A204.1 (cell line): ENCODE data around the gene NRG3.

Experiments used
- FAIRE-seq: peaks from 2 replicates; lab custom pipeline; 2012; peaks lifted over from hg19 to GRCh38; lab: Jason Lieb, UNC

Gene NRG3

GRCh38 chr10:82092111-82092510, 217.1 kb downstream of the NRG3 start:
- no peak for FAIRE-seq

GRCh38 chr10:82124713-82125112, 249.7 kb downstream of the NRG3 start:
- no peak for FAIRE-seq

DNA sequence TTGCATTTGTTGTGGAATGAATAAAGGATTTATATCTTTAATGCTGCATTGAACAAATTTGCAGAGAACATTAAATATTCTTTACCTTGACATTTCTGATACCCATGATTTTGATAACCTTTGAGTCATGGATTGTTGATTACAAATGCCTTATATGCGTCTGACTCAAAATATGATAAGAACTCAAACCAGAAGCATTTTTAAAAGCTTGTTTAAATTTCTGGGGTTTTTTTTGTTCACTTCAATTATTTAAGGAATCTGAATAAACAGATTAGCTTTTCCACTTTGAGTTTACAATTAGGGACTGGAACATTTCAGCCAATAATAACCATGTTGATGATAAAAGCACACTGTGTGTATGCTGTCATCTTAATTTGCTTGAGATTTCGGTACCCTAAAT, 253.5 kb downstream of the NRG3 start:
- no peak for FAIRE-seq

DNA sequence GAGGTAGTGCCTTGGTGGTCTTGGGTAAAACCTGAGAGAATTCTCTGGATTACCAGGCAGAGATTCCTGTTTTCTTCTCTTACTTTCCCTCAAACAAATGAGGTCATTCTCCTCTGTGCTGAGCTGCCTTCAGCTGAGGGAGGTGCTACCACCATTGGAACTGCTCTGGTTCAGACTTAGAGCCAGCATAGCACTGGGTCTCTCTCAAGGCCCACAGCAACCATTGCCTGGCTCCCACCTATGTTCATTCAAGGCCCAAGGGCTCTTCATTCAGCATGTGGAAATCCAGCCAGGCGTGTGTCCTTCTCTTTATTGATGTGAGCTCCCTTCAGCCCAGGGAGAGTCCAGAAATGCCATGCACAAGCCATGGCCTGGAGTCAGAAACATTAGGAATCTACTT, 261.1 kb downstream of the NRG3 start:
- no peak for FAIRE-seq

DNA sequence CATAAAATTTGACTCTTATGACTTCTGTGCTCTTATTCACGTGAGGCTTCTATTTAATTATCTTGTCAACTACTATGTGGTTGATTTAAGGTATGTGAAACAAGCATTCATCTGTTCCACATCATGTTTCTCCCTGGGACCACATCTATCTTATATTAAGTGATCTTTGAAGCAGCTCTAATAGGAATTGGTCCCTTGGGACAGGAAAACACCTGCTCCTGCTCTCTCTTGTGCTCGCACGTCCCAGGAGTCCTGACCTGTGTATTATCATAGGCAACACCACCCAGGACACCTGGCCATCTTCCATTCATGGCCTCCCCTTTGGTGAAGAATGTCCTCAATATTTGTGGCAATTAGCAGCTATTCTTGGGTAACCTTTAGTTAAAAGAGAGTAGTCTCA, 269.2 kb downstream of the NRG3 start:
- no peak for FAIRE-seq

DNA sequence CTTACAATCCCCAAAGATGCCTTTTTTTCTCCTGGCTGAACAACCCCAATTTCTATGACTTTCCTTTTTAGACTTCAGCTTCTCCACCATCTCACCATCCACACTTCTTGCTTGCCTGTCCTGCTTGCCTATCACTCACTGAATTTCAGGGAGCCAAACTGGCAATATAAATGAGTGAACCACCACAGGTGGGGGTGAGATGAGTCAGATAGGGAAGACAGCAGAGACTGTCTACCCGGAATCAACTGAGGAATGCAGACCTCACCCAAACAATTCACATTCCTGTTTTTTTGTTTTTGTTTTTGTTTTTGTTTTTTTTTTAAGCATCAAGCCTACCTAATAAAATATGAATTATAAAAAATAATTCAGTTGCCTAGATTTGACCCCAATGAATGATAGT, 273.8 kb downstream of the NRG3 start:
- no peak for FAIRE-seq

DNA sequence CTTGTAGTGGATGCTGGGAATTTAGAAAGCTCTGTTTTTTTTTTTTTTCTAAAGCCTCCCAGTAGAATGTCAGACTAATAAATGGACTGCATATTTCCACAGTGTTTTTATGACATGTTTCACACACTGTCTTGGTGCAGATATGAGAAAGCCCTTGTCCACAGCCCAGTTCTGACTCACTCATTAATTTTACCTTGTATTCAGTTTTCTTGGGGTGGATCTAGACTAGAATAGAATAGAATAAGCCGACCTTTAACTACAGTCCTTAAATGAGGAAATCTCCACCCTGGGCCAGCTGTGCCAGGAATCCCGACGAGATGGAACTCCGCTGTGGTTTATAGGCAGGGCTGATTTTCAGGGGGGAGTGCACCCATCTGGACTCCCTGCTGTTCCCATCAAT, 274.7 kb downstream of the NRG3 start:
- no peak for FAIRE-seq

GRCh38 chr10:82150123-82150900, 275.3 kb downstream of the NRG3 start:
- no peak for FAIRE-seq

- FAIRE-seq, result no peak
Observed at GRCh38 chr10:82160307-82160706, 285.3 kb downstream of the NRG3 start.

DNA sequence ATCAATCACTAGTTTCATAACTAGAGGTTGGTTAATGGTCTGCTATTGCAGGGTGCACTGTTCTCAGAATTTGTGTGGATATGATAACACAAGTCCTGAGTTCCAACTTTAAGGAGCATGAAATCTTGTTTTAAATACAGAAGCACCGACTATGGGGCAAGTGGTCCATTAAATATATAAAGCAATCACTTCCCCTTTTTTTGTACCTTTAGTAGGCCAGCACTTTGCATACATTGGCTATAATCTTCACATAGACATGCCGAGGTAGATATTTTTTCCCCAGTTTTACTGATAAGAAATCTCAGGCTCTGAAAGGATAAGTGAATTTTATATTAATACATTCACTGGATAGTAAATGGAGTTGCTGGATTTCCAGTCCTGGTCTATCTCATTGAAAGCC, 286.3 kb downstream of the NRG3 start:
- no peak for FAIRE-seq

DNA sequence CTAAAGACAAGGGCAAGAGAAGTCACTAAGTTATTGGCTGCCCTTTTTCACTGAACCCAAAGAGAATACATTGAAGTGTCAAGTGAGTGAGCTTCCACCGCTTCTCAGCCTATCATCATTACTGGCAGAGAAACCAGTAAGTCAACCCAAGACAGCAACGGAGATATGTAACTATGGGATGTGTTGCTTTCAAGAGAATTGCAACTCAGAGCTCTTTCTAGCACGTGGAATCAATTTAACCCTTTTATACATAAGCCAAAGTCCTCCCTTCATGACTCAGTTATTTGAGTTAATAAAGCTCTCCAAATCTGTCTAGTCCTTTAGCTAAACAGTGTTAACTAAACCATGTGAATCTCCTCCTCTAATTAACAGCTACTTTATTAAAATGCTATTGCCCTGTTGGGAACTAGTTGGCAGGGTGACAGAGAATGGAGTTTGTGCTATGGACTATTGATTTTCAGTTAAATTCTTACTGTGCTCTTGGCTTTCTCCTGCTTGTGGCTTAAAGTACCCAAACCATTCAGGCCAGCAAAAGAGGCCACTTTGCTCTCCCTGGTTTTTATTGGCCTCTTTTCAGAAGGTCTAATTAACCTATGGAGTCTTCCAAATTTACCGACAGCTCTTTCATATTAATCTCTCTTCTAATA, 287.7 kb downstream of the NRG3 start:
- no peak for FAIRE-seq

GRCh38 chr10:82171899-82172298, 296.9 kb downstream of the NRG3 start:
- no peak for FAIRE-seq

- no peak for FAIRE-seq
Observed at GRCh38 chr10:82176587-82176986, 301.6 kb downstream of the NRG3 start.

DNA sequence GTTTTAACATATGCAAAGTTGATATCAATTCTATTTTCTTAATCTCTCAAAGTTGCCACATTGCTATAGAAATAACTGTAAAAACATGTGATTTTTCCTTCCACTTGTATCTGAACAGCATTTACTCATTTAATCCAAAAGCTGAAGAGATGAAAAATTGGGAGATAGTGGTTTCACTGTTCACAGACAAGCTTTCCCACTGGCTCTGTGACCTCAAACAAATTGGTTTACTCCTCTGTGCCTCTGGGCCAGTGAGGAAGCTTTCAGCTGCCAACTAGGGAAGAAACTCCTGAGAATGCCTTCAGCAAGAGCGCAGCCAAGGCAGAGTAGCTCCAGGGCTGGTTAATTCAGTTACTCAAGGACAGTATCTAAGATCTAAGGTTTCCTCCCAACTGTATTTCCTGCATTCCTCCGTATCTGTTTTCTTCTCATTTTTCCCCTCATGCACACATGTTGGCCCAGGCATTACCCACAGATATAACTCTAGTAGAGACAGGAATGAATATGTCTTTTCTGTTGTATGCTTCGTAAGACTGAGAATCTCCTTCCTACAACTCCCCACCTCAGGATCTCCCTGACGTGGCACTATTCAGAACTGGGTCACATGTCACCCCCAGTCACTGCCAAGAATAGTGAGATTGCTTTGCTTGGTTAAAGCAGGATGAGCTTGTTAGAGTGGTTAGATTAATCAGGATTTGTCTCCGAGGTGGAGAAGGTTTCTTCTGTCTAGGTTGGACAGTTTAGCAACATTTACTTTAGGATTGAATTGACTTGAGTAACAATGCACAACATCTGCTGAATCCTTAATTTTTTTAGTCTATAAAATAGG, 315.7 kb downstream of the NRG3 start:
- FAIRE-seq, result no peak

DNA sequence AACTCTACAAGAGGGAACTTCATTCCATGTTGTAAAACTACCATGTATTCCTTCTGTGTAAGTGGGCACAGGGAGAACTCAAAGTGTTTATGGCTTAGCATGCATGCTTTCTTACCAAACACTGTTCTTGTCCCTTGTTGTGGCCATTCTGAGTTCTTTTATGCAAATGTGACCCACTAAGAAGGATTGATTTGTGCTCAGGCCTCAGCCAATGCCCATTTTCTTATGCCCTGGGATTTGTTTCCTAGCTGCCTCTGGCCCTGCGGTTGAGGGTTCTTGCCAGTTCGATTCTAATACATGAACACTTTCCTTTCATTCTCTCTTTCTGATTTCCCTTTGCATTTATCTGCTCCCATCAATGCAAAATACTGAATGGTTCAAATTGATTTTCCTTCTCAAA, 316.7 kb downstream of the NRG3 start:
- no peak for FAIRE-seq

DNA sequence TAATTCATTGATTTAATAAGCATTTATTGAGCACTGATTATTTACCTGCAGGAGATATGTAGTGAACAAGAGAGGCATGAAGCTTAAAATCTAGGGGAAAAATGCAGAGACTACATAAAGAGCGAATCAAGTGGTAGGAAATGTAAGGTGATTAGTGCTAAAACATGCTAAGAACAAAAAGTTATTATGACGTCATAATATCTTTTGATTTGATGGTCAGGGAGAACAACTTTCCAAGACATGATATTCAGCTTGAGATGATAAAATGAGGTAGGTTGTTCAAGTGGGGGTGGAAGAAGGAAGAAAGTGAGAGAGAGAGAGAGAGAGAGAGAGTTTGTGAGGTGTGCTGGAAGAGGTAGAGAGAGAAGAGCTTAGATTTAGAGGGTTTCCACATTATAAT, 317.7 kb downstream of the NRG3 start:
- FAIRE-seq, result no peak

DNA sequence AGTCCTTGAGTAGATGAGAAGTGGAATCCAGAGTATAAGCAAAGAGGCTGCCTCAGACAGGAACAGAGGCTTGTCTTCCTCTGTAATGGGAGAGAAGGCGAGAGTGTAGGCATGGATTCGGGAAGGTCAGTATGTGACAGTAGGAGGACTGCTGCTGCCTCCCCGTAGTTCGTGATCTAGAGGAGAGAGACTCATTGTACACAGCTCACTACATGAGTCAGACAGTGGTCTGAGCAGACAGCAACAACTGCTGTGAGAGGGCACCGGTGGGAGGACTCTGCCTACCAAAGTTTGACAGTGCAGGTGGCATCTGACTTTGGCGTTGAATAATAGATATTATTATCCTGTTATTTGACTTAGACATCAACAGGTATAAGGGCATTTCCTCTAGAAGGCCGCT, 319.4 kb downstream of the NRG3 start:
- no peak for FAIRE-seq

DNA sequence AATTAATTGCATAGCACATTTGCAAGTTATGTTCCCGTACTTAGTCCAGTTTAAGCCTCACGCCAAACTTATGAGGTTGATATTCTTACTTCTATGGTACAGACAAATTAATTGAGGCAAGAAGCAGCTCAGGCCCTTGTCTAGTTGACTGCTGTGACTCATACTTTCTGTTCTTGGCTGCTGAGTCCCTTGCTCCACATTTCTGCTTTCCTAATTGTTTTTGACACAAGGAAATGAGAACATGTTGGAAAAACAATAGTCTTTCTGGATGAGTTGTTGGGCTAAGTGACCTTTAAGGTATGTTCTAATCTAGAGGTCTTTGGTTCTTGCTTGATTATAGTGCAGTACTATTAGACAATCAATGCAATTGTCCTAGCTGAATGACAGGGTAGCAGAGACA, 331.8 kb downstream of the NRG3 start:
- FAIRE-seq, result no peak

- FAIRE-seq, result no peak
Observed at GRCh38 chr10:82208726-82209125, 333.7 kb downstream of the NRG3 start.

DNA sequence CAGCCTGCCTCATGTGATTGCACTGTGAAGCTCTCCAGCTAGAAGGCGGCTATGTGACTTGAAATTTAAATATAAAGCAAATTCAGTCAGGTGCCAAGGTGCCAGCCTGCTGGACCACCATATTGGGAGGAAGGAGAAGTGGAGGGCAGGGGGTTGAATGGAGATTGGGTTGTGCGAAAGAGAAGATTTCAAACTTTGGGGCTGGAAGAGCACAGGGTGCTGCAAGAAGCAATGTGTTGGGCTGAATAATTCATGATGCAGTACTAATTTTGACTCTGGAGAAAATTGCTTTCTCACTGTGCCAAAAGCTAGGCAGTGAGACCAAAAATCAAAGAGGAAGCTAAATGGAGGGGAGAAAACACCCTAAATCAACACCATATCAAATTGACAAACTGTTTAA, 335.3 kb downstream of the NRG3 start:
- no peak for FAIRE-seq

DNA sequence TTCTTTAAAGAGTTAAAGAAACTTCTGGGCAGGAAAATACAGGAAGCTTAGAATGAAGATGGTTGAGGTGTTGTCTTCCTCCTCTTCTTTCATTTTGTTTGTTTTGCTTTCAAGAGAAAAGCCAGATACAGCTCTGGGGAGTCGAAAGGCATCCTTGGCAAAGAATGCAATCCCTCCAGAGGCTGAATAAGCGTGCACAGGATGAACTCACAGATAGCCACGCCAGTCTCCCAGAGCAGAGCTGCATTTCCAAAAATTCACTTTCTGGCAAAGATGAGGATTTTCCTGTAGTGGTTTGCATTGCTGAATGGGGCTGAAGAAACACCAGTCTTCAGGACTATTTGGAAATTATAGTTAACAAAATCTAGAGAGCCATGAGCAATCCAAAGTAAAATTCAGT, 336.4 kb downstream of the NRG3 start:
- no peak for FAIRE-seq

GRCh38 chr10:82212753-82213152, 337.8 kb downstream of the NRG3 start:
- no peak for FAIRE-seq

DNA sequence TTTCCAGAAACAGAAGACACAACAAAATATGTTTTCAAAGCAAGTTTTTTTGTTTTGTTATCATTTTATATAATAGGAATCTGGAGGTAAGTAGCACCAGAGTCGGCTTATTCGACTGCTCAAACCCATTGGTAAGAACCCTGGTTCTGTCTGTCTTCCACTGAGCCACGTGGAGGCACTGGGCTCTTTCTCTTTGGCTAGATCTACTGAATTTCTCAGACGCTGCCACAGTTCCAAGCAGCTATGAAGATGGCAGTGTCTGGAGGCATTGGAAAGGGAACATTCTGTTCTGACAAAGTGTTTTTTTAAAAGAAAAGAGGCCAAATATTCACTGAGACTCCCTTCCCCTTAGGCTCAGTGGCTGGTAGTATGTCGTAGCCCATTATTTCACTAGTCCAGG, 338.8 kb downstream of the NRG3 start:
- no peak for FAIRE-seq
